ENCODE results near the gene SLC47A2.

Gene SLC47A2

DNA sequence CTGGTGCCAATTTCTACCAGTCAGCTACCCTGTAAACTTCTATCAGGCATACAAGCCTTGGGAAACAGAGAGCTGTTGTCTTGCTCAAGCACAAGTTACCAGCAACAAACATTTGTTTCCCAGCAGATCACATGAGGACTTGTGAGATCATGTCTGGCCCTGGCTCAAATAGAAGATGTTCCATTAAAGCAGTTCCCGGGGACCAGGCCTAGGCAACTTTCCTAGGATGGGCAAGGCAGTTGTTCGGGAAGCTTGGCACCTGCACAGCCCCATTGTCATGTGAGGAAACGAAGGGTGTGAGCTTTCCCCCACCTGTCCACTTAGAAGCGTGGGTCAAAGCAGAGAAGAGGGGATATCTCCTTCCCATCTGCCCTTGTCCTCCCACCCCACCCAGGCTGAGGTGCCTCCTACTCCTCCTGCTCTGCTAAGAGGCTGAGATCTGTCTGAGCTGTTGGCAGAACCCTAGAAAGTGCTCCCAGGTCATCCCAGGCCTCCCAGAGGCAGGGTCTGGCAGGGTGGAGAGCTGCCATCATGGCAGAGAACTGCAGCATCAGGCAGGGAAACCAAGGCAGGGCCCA is 11.2 kb upstream of the SLC47A2 start:
- DNase-seq: no peak

DNA sequence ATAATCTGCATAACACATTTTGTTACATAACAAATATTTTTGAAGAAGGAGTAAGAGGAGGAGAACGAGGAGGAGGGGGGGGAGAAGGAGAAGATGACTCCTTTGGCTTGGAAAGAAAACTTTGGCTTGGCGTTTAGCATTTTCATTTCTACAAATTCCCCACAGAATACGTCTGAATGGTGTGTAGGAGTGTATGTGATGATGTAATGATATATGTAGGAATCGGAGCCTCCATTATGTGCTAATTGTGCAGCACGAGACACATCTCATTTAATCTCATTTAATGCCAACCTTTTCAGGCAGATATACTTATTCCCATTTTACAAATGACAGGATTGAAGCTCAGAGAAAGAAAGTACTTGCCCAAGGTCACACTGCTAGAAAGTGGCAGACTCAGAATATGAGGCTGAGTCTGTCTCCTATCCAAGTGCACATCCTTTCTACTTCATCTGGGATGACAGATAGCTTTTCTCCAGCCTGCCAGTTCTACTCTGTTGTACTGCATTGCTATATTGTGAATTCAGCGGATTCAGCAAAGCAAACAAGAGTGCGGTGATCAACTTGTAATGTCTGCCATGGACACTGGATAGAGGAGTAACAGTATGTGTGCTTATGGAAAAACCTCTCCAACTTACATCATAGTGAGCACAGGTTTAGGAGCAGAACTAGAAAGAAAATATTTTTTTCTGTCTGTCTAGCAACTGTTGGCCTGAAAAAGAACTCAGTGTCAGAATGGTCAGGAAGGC is 10.4 kb upstream of the SLC47A2 start:
- DNase-seq: no peak

- no peak for DNase-seq
Measured at GRCh38 chr17:19725486-19725885, 9.1 kb upstream of the SLC47A2 start.

- DNase-seq: no peak
Measured at GRCh38 chr17:19724501-19725420, 8.4 kb upstream of the SLC47A2 start.

- no peak for DNase-seq
Measured at GRCh38 chr17:19723964-19724363, 7.6 kb upstream of the SLC47A2 start.

DNA sequence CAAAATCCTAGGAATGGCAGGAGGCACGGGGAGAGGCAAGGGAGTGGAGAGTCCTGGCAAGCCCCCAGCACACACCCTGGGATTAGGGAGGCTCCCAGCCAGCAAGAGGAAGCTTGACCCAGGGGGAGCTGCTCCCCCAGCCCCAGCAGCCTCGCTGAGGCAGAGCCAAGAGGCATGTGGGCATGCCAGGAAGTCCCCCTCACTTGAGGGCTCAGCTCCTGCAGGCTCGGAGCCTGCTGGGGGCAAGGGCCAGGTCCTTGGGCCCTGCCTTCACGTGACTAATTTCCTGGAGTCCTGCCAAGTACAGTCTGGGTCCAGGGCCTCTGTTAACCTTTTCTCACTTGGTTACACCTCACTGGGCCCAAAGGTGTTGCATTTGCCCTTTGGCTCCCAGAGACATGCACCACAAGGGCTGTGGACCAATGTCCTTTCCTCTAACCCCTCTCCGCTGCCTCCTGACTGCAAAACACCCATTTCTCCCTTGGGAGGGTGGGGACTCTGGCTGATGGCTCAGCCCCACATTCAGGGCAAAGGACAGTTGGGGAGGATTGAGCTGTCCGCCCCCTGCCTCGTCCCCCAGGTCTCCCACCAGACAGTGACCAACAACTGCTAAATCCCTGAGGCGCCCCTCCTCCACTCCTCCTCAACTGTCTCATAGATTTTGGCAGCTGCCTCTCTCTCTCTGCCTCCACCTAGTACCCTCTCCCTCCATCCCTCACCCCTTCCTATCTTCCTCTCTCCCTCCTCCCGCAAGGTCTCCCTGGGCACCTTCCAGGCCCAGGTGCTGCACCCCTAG is 4.4 kb upstream of the SLC47A2 start:
- DNase-seq: no peak

- DNase-seq: no peak
Measured at GRCh38 chr17:19720210-19720475, 3.8 kb upstream of the SLC47A2 start.

GRCh38 chr17:19719355-19720209 is 3.2 kb upstream of the SLC47A2 start:
- DNase-seq: no peak

DNA sequence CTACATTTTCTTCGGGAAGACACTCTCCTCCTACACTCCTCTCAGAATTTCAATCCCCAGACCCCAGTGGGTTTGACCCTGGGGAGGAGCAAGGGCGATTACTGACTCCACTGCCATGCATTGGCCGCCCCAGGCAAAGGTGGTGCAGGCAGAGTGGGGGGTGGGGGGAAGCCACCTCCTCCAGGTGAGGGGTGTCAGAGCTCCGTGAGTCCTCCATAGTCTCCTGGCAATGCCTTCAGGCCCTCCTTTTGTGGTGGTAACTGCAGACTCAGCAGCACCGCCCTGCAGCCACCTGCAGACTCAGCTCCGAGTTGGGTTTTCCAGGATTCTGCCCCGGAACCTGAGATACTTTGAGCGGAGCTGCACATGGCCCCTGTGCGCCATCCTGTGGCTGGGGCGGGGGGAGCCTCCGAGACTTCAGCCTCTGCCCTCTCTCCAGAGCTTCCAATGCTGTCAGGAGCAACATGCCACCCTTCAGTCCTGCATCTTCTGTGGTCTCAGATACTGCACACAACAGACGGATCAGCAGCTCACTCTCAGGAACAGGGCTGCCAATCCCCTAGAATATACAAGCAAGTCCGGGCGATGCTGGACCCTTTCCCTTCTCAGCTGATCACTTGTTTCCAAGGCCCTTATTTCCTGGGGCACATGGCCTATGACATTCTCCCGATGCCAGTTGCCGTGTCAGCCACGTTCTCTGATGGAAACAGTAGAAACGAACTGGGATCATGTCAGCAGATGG is 2.4 kb upstream of the SLC47A2 start:
- DNase-seq: no peak

- peak; percentile 24 for DNase-seq
Measured at GRCh38 chr17:19718041-19718612, 1.7 kb upstream of the SLC47A2 start.

DNA sequence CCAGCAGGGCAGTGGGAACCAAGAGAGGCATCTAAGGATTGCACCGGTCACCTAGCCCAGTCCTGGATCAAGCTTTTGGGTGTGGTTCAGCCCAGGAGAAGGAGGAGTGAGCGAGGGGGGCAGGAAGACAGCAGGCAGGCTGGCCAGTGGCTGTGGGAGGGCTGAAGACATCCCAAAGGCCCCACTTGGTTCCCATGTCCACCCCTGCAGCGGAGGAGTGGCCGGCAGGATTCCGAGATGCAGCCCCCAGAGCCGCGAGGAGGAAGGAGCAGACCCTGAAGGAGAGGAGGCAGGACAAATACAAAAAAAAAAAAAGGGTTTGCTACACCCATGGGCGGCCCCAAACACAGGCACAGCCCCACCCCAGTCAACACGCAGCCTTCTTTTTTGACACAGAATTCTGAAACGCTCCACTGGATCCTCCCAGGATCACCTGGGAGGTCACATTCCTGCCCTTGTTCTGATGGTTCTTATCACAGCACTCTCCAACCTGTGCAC is 1.1 kb upstream of the SLC47A2 start:
- peak; percentile 37 for DNase-seq

GRCh38 chr17:19717031-19717360 is 612 bp upstream of the SLC47A2 start:
- no peak for DNase-seq

- DNase-seq: no peak
Measured at GRCh38 chr17:19714542-19715411, 1.6 kb downstream of the SLC47A2 start.

DNA sequence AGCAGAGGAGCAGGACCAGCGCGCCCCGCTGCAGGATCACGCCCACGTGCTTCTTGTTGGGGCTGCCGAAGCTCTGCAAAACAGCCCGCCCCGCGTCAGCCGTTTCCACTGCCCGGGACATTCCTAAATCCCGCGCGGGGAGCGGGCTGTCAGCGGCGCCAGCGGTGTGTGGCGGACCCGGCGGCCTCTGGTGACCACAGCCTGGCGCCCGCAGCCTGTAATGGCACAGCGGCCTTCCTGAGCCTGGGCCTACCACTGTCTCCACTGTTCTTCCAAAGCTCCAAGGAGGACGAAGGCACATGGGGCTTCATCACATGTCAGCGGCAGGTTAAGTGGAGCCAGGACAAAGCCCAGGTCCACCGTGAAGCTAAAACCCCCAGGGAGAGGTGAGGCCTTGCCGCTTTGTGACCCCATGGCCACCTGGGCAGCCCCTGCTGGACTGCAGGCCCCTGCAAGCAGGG is 2.5 kb downstream of the SLC47A2 start:
- DNase-seq: no peak

- peak; percentile 78 for DNase-seq
Measured at GRCh38 chr17:19713462-19713861, 2.9 kb downstream of the SLC47A2 start.

- no peak for DNase-seq
Measured at GRCh38 chr17:19712436-19713004, 3.9 kb downstream of the SLC47A2 start.

GRCh38 chr17:19709841-19710240 is 6.5 kb downstream of the SLC47A2 start:
- DNase-seq: no peak

DNA sequence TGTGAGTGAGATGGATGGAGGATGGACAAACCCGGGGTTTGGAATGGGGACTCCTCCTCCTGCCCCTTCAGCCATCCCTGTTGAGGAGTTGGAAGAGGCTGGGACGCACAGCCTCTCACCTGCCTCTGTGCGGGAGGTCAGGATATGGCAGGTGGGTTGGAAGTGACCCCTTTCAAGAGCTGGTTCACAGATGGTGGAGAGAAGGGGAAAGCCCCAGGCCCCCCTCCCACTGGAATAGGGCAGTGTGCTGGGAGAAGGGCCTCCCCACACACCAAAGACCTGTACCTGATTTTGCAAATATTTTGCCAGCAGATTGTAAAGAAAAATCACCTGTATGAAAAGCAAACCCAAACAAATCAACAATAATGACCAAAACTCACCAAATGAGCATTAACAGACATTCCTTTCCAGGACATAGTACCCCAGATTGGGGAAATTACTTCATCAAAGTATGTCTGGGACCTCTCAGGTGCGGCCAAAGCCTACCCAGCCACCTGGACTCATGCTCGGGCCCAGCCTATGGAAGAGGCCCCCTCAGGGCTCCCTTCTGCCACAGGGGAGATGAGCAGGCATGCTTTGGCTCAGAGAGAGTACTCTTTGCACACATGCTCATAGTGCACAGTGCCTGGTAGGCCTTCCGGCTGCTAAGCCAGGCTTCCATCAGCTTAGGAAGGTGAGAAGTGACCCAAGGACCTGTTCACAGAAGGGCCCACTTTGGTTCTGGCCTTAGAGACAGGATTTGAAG is 7.8 kb downstream of the SLC47A2 start:
- DNase-seq: no peak

GRCh38 chr17:19707728-19708221 is 8.6 kb downstream of the SLC47A2 start:
- DNase-seq: peak; percentile 7

All from 8988T (cell line).